Measurements from ENCODE around the gene NCOR1. TPM values are rescaled to one million over a fixed set of nuclear protein-coding genes. Genes with fewer than 3 reads are reported as not detected.

Gene NCOR1
- total and polyA plus RNA-seq, 2 of the 8 experiments (the other 6 are each of a cell fraction or from before 2014, with no cell fraction given) = 65.4 to 142 TPM

DNA sequence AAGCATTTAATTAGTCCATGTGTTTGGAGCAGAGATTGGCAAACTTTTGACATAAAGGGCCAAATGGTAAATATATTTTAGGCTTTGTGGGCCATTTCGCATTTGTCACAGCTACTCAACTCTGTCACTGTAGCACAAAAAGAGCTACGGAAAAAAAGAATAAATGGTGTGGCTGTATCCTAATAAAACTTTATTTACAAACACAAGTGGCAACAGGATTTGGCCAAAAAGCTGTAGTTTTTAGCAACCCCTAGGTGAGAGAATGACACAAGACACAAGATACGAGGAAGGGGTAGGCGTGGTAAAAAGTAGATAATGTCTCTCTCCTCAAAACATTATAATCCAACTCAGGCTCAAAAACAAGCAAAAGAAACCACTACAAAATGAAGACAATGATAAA is 149.2 kb downstream of the NCOR1 start:
- Histone ChIP-seq H3K9ac (replicated peaks in 1 of 4; ENCODE audit: extremely low read depth in 1 of 4, low read depth in 3 of 4, low read length in 3 of 4) (no peak overlapping the region), H3K23me2 (ENCODE audit: low read depth, low read length) (no peaks in the 10 kb centered on the region), H3K9me3 (ENCODE audit: insufficient read depth in 2 of 2, low read depth in 1 of 2, low read length in 1 of 2) (no peaks in the 10 kb centered on the region), H3K23ac (ENCODE audit: insufficient read length) (no peak overlapping the region), H2AFZ (ENCODE audit: low read length) (no peak overlapping the region), H3K79me1 (ENCODE audit: low read depth, low read length) (no peaks in the 10 kb centered on the region; the same call in 1 of the 2 replicates), H3K14ac (ENCODE audit: insufficient read length) (no peak overlapping the region), H2BK12ac (ENCODE audit: low read depth, low read length) (no peak overlapping the region), H3K4me3 (ENCODE audit: extremely low read depth in 1 of 4, insufficient read depth in 2 of 4, low read depth in 3 of 4, low read length in 4 of 4) (no peak overlapping the region), H2BK120ac (replicated peaks; ENCODE audit: low read depth, low read length) (no peak overlapping the region), H3K4me1 (replicated peaks in 1 of 4; ENCODE audit: control insufficient read depth in 3 of 4, insufficient read depth in 4 of 4, low read length in 3 of 4) (no peaks in the 10 kb centered on the region), H3K56ac (replicated peaks; ENCODE audit: insufficient read length, low read depth, low read length) (no peak overlapping the region), H3K36me3 (ENCODE audit: control insufficient read depth in 2 of 4, insufficient read depth in 4 of 4, low read length in 3 of 4) (peaks cover 8 to 67% (median 51%) of the 10 kb centered on the region in 4 experiments), H3K4me2 (ENCODE audit: insufficient read depth in 1 of 2, low read depth in 2 of 2, low read length in 2 of 2) (no peak overlapping the region), H3K79me2 (ENCODE audit: control insufficient read depth in 1 of 2, insufficient read depth in 2 of 2, low read length in 2 of 2) (no peaks in the 10 kb centered on the region), H2AK5ac (ENCODE audit: low read depth, low read length) (no peak overlapping the region), H3K4ac (replicated peaks; ENCODE audit: insufficient read length, low read depth, low read length) (no peak overlapping the region), H2BK20ac (ENCODE audit: low read length) (no peak overlapping the region), H4K20me1 (replicated peaks in 1 of 2; ENCODE audit: control insufficient read depth in 1 of 2, insufficient read depth in 2 of 2, low read length in 2 of 2) (no peaks in the 10 kb centered on the region), H2BK5ac (ENCODE audit: low read depth, low read length) (no peak overlapping the region), H3K27ac (ENCODE audit: low read depth, low read length) (no peak overlapping the region), H4K91ac (replicated peaks; ENCODE audit: insufficient read length, low read length) (no peak overlapping the region), H4K8ac (ENCODE audit: extremely low read depth, insufficient read depth, low read length) (no peak overlapping the region), H4K5ac (ENCODE audit: insufficient read length, low read depth, low read length) (no peak overlapping the region), H2BK15ac (ENCODE audit: low read length) (no peak overlapping the region), H3K18ac (ENCODE audit: extremely low read depth, low read length) (no peak overlapping the region), H3K27me3 (replicated peaks in 1 of 4; ENCODE audit: control insufficient read depth in 3 of 4, extremely low read depth in 1 of 4, insufficient read depth in 3 of 4, low read length in 3 of 4) (no peaks in the 10 kb centered on the region)
- no peak for TF ChIP-seq GTF2F1 (IDR thresholded peaks at IDR 0.05; ENCODE audit: borderline replicate concordance, low read depth, low read length)
- TF ChIP-seq, protein P1, sequence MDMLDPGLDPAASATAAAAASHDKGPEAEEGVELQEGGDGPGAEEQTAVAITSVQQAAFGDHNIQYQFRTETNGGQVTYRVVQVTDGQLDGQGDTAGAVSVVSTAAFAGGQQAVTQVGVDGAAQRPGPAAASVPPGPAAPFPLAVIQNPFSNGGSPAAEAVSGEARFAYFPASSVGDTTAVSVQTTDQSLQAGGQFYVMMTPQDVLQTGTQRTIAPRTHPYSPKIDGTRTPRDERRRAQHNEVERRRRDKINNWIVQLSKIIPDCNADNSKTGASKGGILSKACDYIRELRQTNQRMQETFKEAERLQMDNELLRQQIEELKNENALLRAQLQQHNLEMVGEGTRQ (IDR thresholded peaks at IDR 0.05; ENCODE audit: low read length) = no peak
- TF ChIP-seq CTBP2 (IDR thresholded peaks at IDR 0.05; ENCODE audit: borderline replicate concordance, insufficient read depth, insufficient read length, low read length) = no peak
- no peak for TF ChIP-seq TEAD4 (IDR thresholded peaks at IDR 0.05; ENCODE audit: low read depth, low read length)
- TF ChIP-seq BCL11A (IDR thresholded peaks at IDR 0.05; ENCODE audit: low read depth in 2 of 2, low read length in 2 of 2) = no peak
- TF ChIP-seq ASH2L (IDR thresholded peaks at IDR 0.05; ENCODE audit: low read length) = no peak
- TF ChIP-seq TAF7 (optimal IDR thresholded peaks at IDR 0.05; ENCODE audit: borderline replicate concordance, low read depth, low read length) = no peak
- FAIRE-seq = no peak
- WGBS, 2 experiments (ENCODE audit: extremely low coverage in 1 of 2, insufficient coverage in 1 of 2, insufficient read length in 1 of 2, insufficient replicate concordance in 2 of 2, low coverage in 1 of 2, low lambda C conversion rate in 2 of 2, missing lambda C conversion rate in 1 of 2) = 90% methylated on average over 4 of the region's 4 CpGs; no CpG with 5 or more reads in 1 of the 2 experiments
- no peak for DNase-seq (ENCODE audit: low read depth in 1 of 2, low spot score in 2 of 2)
- POLR2A ChIA-PET (ENCODE audit: partially characterized antibody) = interaction anchor here (1.6 kb wide), 1 partner anchor 28 kb away, joined by 3 read pairs; no protein-coding TSS in a partner anchor
- CTCF ChIA-PET (ENCODE audit: partially characterized antibody) = no interaction called here
